HepG2 (cell line): ENCODE data around the gene TCAP. TPM values are rescaled to one million over a fixed set of nuclear protein-coding genes. Genes with fewer than 3 reads are reported as not detected.
A peak's percentile ranks its signal among the peaks of the same experiment; 100 is the strongest.

Experiments used
- CBX2 ChIP-seq, 2 experiments: fragments of 200-600 bp in 1 of 2; sonication (generic); formaldehyde crosslinking in 1 of 2; IDR thresholded peaks; 2 replicates each; pipeline versions ENCODE4 v1.7.0 to v1.8.1; 2018 to 2022; ENCODE audit warnings: low read depth in 2 of 2, low read length in 1 of 2, mild to moderate bottlenecking in 1 of 2, missing genetic modification reagents in 1 of 2
- CREB3 ChIP-seq: sonication (generic); formaldehyde crosslinking; IDR thresholded peaks from 2 replicates; pipeline ENCODE4 v1.5.0; 2020; ENCODE audit warnings: missing genetic modification reagents
- ELK4 ChIP-seq: sonication (generic); formaldehyde crosslinking; IDR thresholded peaks from 2 replicates; pipeline ENCODE4 v1.9.0; 2021; ENCODE audit warnings: missing genetic modification reagents, borderline replicate concordance
- FOXP4 ChIP-seq: sonication (generic); formaldehyde crosslinking; IDR thresholded peaks from 2 replicates; pipeline ENCODE4 v1.4.0; 2020; ENCODE audit warnings: missing genetic modification reagents
- GATAD1 ChIP-seq: IDR thresholded peaks from 2 replicates; pipeline ENCODE4 v1.6.1; 2016; ENCODE audit warnings: missing genetic modification reagents, missing compliant biosample characterization
- HES4 ChIP-seq: sonication (generic); formaldehyde crosslinking; IDR thresholded peaks from 2 replicates; pipeline ENCODE4 v1.9.0; 2021; ENCODE audit warnings: mild to moderate bottlenecking, missing genetic modification reagents, borderline replicate concordance
- KAT2B ChIP-seq: fragments of 150-350 bp; IDR thresholded peaks from 2 replicates; pipeline ENCODE4 v1.6.1; 2014; ENCODE audit warnings: low read depth, low read length, borderline replicate concordance
- KDM5B ChIP-seq: sonication (generic); formaldehyde crosslinking; IDR thresholded peaks from 2 replicates; pipeline ENCODE4 v1.4.0; 2020; ENCODE audit warnings: missing genetic modification reagents, mild to moderate bottlenecking, borderline replicate concordance
- MAFF ChIP-seq: IDR thresholded peaks from 2 replicates; pipeline ENCODE4 v1.6.1; 2011; ENCODE audit warnings: low read depth, low read length, improper control_type of control experiment
- NONO ChIP-seq, 2 experiments: fragments of 450-650 bp in 1 of 2; sonication (generic) in 1 of 2; formaldehyde crosslinking in 1 of 2; IDR thresholded peaks in 1 of 2; conservative IDR thresholded peaks in 1 of 2; 2 replicates each; pipeline versions ENCODE4 v1.6.1 to v1.8.0; 2017 to 2022; ENCODE audit warnings: mild to moderate bottlenecking in 1 of 2, missing genetic modification reagents in 1 of 2, moderate library complexity in 1 of 2
- PCBP1 ChIP-seq: fragments of 200-400 bp; formaldehyde crosslinking; IDR thresholded peaks from 2 replicates; pipeline ENCODE4 v1.6.1; 2017; ENCODE audit warnings: mild to moderate bottlenecking, low read depth, low read length, borderline replicate concordance
- SOX5 ChIP-seq: IDR thresholded peaks from 2 replicates; pipeline ENCODE4 v1.6.1; 2016; ENCODE audit warnings: borderline replicate concordance
- SRSF1 ChIP-seq: fragments of 200-400 bp; formaldehyde crosslinking; optimal IDR thresholded peaks from 2 replicates; pipeline ENCODE3; 2017; ENCODE audit warnings: mild to moderate bottlenecking, low read depth, low read length, moderate library complexity
- THRA ChIP-seq: sonication (generic); formaldehyde crosslinking; IDR thresholded peaks from 2 replicates; pipeline ENCODE4 v1.4.0; 2020; ENCODE audit warnings: missing genetic modification reagents, borderline replicate concordance
- USF2 ChIP-seq, 2 experiments: sonication (generic) in 1 of 2; formaldehyde crosslinking in 1 of 2; IDR thresholded peaks; 2 replicates each; pipeline versions ENCODE4 v1.5.1 to v1.6.1; 2011 to 2020; ENCODE audit warnings: borderline replicate concordance in 1 of 2, low read depth in 1 of 2, low read length in 1 of 2, mild to moderate bottlenecking in 1 of 2, missing genetic modification reagents in 1 of 2, moderate library complexity in 1 of 2
- ZNF333 ChIP-seq: sonication (generic); formaldehyde crosslinking; IDR thresholded peaks from 2 replicates; pipeline ENCODE4 v1.4.0; 2020; ENCODE audit warnings: mild to moderate bottlenecking, missing genetic modification reagents, borderline replicate concordance
- ZNF468 ChIP-seq: sonication (generic); formaldehyde crosslinking; IDR thresholded peaks from 2 replicates; pipeline ENCODE4 v1.8.0; 2022; ENCODE audit warnings: mild to moderate bottlenecking, moderate library complexity, missing genetic modification reagents
- ZNF614 ChIP-seq: IDR thresholded peaks from 2 replicates; pipeline ENCODE4 v1.6.1; 2018; ENCODE audit warnings: missing biosample characterization, missing genetic modification reagents, inconsistent platforms, borderline replicate concordance
- ZNF83 ChIP-seq: sonication (generic); formaldehyde crosslinking; IDR thresholded peaks from 2 replicates; pipeline ENCODE4 v1.4.0; 2020; ENCODE audit warnings: missing genetic modification reagents, mild to moderate bottlenecking, borderline replicate concordance
- polyA plus RNA-seq, 8 experiments: library from polyadenylated mRNA; depleted of rRNA in 3 of 8; stranded (reverse) in 7 of 8; unstranded in 1 of 8; fragments of >200 nt; fragmentation: Illumina TruSeq in 4 of 8; extraction: Trizol in 4 of 8; gene quantifications; 2 replicates each; pipeline versions ENCODE4 v1.2.1 to v1.2.3, GENCODE V29; 2011 to 2016; ENCODE audit warnings: low read depth in 4 of 8, missing spikeins in 1 of 8, mixed read lengths in 1 of 8; ENCODE audit not compliant: insufficient read depth in 1 of 8
- total RNA-seq, 5 experiments: library from RNA; depleted of rRNA; stranded (reverse); fragments of >200 nt; fragmentation: Illumina TruSeq; extraction: Trizol; gene quantifications; 2 replicates each; pipeline ENCODE4 v1.2.3, GENCODE V29; 2016; ENCODE audit warnings: low read depth in 1 of 5

The TCAP gene
- total and polyA plus RNA-seq, 2 of the 13 experiments (the other 11 are each of a cell fraction or from before 2014, with no cell fraction given), result 0.24 to 0.65 TPM

- TF ChIP-seq FOXP4 (CRISPR knock-in tag) (peak; percentile 82), USF2 (IDR thresholded peaks at IDR 0.05; ENCODE audit: low read depth, low read length) (no peak), USF2 (CRISPR knock-in tag; IDR thresholded peaks at IDR 0.05; ENCODE audit: borderline replicate concordance) (no peak), ZNF468 (CRISPR knock-in tag) (no peak), CREB3 (CRISPR knock-in tag) (no peak), GATAD1 (0 out of 2 replicates have a peak, but pooled peaks have one; percentile 9), KAT2B (no peak), HES4 (CRISPR knock-in tag) (no peak), ZNF83 (CRISPR knock-in tag) (no peak), SRSF1 (peak; percentile 77), THRA (CRISPR knock-in tag) (peak; percentile 56), KDM5B (CRISPR knock-in tag) (no peak; the same call in 1 of the 2 replicates), SOX5 (CRISPR knock-in tag) (peak; percentile 49; the same call in 1 of the 2 replicates), ZNF333 (CRISPR knock-in tag) (no peak), NONO (IDR thresholded peaks at IDR 0.05) (no peak), NONO (CRISPR knock-in tag; conservative IDR thresholded peaks at IDR 0.05) (peak; percentile 46; the same call in 1 of the 2 replicates), CBX2 (IDR thresholded peaks at IDR 0.05; ENCODE audit: low read depth, low read length) (no peak), CBX2 (CRISPR knock-in tag; IDR thresholded peaks at IDR 0.05; ENCODE audit: low read depth) (no peak), PCBP1 (no peak), ZNF614 (CRISPR knock-in tag) (peak; percentile 73; the same call in 1 of the 2 replicates), MAFF (no peak), ELK4 (no peak)
Measured at GRCh38 chr17:39674702-39675389, 9.7 kb downstream of the TCAP start (continued).
